ENCODE results near the gene CD52.
"Not testable (repeated sequence)": the region's sequence is repeated elsewhere in the genome, so short reads cannot be mapped to it uniquely, and the experiment has no call there.

Gene CD52

GRCh38 chr1:26284597-26285347 is 33.0 kb upstream of the CD52 start:
- DNase-seq, result peak; percentile 74 to 97

- no peak for DNase-seq
Measured at GRCh38 chr1:26285366-26286063, 32.2 kb upstream of the CD52 start.

- no peak for DNase-seq
Measured at GRCh38 chr1:26286064-26286416, 31.7 kb upstream of the CD52 start.

GRCh38 chr1:26287033-26287711 is 30.6 kb upstream of the CD52 start:
- DNase-seq, result peak in 1 of 2 donors; percentile 84

GRCh38 chr1:26287811-26288210 is 29.9 kb upstream of the CD52 start:
- no peak for DNase-seq

GRCh38 chr1:26288311-26288941 is 29.3 kb upstream of the CD52 start:
- peak in 1 of 2 donors; percentile 74 for DNase-seq

- DNase-seq, result peak; percentile 30 to 98
Measured at GRCh38 chr1:26289158-26290059, 28.3 kb upstream of the CD52 start.

- DNase-seq, result peak in 1 of 2 donors; percentile 29
Measured at GRCh38 chr1:26290122-26290881, 27.5 kb upstream of the CD52 start.

- DNase-seq, result no peak
Measured at GRCh38 chr1:26290882-26291261, 26.9 kb upstream of the CD52 start.

- DNase-seq, result no peak
Measured at GRCh38 chr1:26291433-26291832, 26.3 kb upstream of the CD52 start.

- DNase-seq, result no peak
Measured at GRCh38 chr1:26291939-26292338, 25.8 kb upstream of the CD52 start.

GRCh38 chr1:26292735-26293134 is 25.0 kb upstream of the CD52 start:
- DNase-seq, result not testable (repeated sequence)

GRCh38 chr1:26293911-26294463 is 23.8 kb upstream of the CD52 start:
- DNase-seq, result no peak

- DNase-seq, result no peak
Measured at GRCh38 chr1:26295194-26296138, 22.3 kb upstream of the CD52 start.

- no peak for DNase-seq
Measured at GRCh38 chr1:26296340-26297056, 21.3 kb upstream of the CD52 start.

GRCh38 chr1:26297057-26297790 is 20.5 kb upstream of the CD52 start:
- DNase-seq, result no peak

GRCh38 chr1:26297791-26298124 is 20.0 kb upstream of the CD52 start:
- DNase-seq, result no peak

GRCh38 chr1:26300578-26301275 is 17.0 kb upstream of the CD52 start:
- DNase-seq, result no peak
